ENCODE data around the gene LHFPL2.

The LHFPL2 gene

DNA sequence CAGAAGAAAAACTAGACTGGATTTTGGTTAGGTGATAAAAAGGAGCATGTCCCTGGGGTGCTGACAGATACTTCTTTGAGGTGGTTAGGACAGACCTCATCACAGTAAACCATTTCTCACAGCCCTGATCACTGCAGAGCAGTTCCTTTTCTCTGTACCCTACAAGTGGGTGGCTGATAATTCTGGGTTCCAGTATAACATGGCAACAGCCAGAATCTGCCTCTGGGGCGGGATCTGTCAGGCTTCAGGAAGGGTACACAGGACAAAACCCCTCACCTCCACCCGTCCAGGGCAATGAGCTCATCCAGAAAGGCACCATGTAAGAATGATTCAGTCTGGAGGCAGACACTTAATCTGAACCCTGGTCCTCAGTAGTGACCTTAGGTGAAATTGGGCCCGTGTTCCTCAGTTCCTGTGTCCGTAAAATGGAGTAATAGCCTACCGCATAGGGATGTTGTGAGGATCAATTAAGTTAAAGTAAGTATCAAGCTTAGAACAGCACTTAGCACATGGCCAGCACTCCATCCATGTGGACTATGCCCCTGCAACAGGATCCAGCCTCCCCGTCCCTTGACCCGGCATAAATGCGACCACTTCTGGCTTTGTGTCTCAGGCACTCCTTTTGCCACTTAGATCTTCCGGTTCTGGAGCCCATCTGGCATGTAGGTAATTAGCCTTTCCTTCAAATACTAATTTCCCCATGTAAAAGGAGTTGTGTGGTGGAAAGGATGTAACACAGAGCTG, 129.2 kb downstream of the LHFPL2 start:
- DNase-seq (ENCODE audit: low read depth): no peak

DNA sequence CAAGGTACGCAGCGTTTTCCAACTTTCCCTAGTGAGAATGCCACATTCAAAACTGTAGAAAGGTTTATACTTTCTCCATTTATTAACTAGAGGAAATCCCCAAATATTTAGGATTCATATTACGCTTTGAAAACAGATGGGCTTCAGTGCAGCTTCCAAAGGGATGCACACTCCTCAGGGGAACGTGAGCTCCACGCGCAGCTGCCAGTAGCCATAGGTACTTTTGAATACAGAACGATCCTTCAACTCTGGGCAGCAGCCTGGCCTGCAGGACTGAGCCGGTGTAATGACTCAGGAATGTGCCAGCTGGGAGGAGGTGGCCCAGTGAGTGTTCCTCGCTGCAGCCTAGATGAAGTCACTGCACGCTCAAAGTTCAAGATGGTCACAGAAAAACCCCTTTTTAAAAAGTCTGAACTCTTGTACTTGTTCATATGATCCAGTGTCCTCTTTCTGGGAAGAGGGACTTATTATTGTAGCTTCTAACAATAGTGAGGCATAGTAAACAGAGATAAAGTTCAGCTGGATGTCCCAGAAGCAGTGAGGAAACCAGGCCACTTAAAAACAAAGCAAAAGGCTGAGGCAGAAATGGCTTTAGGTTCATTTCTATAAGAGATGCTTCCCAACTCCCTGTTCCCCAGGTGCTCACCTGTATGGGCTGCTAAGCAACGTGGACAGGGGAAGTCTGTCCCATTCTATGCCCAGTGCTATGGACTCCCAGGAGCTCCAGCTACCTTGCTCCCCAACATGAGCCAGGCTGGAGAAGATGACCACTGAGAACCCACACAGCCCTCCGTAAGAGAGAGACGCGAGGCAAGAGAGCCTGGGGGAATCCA, 130.0 kb downstream of the LHFPL2 start:
- DNase-seq (ENCODE audit: low read depth): peak; percentile 72

DNA sequence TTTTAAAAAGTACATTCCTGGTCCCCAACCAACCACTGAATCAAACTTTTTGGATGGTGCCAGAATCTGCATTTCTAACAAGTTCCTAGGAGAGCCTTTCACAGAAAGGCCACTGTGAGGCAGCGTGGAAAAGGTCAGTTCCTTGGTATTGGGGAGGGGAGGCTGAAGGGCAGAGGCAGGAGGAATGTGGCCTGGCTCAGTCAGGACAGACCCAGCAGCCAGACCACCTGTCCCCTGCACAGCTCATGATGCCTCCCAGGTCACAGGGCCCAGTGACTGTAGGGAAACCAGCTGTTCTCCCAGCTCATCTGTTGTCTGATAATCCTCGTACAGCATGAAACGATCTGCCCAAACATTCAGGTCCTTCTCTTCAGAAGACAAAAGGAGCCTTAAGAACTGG, 132.9 kb downstream of the LHFPL2 start:
- DNase-seq (ENCODE audit: low read depth): no peak

DNA sequence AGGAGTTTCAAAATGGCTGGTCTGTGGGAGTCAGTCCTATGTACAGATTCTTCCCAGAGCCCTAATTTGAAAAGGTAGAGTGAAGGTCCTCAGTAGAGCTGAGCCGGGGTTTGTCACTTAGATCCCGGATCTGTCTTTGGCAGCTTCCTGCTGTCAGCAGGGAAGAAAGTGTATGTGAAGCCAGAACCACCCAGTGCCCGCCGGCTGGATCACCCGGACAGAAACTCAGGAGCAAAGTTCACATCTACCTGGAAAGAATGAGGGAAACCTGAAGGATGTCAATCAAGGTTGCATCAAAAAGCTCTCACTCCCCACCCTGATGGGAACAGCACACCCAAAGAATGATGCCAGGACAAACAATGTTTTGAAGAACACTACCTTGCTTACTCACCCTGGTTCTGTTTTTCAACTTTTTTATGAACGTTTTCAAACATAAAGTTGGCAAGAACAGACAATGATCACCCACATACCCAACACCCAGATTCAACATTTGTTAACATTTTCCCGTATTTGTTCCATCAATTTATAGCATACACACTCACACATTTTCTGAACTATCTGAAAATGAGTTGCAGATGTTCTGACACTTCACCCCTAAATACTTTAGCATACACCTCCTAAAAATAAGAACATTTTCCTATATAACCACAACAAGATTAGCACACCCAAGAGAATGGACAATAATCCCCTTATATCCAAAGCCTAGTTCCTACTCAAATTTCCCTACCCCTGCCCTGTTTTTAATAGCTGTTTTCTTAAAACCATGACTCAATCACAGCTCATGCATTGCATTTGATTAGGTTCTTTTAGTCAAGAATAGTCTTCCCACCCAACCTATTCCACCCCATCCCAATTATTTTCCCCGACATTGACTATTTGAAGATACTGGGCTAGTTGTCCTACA, 133.9 kb downstream of the LHFPL2 start:
- DNase-seq (ENCODE audit: low read depth): no peak

DNA sequence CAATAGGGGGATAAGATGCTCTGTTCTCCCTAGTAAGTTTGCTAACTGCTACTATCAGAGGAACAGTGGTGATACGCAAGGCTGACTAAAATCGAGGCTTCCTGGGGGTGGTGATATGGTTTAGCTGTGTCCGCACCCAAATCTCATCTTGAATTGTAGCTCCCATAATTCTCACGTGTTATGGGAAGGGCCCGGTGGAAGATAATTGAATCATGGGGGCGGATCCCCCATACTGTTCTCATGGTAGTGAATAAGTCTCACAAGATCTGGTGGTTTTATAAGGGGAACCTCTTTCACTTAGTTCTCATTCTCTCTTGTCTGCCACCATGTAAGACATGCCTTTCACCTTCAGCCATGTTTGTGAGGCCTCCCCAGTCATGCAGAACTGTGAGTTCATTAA, 135.1 kb downstream of the LHFPL2 start:
- DNase-seq (ENCODE audit: low read depth): no peak

DNA sequence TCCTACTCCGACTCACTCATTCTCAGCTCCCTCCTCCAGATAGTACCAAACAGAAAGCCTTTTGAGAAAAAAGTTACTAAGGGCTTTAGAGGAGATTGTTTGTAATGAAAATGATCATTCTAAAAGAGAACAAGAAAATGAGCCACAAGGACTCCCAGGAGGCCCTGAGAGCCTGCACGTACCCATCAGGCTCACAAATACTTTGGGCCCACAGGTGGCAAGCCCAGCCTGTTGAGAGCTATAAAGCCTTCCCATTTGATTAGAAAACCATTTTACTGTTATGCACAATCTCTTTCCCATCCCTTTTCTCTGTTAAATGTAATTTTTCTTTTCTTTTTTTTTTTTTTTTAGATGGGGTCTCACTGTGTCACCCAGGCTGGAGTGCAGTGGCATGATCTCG, 136.1 kb downstream of the LHFPL2 start:
- no peak for DNase-seq (ENCODE audit: low read depth)

DNA sequence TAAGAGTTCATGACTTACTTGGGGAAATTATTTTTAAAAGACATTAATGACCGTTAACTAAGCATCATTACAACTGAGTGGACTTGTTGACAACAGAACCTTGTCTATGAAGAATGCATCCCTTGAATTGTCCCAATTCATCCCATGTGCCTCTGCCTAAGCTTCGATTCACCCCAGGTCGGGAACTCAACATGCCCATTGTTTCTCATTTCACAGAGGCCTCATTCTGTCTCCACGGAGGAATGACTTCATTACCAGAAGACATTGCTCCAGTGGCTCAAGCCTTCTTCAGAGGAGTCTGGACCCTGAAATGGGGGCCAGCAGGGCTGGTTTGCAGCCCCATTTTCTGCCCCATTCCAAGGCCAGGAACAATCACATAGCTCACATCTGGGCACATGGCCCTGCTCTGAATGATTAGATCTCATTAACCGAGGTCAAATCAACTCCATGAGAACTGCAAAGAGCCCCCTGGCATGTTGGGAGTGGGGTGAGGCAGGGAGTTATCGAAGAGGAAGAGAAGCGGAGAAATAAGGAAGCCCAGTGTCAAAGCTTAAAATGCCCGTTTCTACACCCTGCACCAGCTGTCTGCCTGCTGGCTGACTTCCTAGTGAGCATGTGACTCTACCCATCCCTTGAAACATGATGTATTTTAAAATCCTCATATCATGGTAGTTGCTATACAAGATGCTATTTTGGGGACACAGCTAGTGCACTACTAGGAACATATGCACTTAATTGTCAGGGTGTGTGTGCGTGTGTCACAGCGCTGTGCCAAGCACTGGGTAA, 137.3 kb downstream of the LHFPL2 start:
- DNase-seq (ENCODE audit: low read depth): no peak

DNA sequence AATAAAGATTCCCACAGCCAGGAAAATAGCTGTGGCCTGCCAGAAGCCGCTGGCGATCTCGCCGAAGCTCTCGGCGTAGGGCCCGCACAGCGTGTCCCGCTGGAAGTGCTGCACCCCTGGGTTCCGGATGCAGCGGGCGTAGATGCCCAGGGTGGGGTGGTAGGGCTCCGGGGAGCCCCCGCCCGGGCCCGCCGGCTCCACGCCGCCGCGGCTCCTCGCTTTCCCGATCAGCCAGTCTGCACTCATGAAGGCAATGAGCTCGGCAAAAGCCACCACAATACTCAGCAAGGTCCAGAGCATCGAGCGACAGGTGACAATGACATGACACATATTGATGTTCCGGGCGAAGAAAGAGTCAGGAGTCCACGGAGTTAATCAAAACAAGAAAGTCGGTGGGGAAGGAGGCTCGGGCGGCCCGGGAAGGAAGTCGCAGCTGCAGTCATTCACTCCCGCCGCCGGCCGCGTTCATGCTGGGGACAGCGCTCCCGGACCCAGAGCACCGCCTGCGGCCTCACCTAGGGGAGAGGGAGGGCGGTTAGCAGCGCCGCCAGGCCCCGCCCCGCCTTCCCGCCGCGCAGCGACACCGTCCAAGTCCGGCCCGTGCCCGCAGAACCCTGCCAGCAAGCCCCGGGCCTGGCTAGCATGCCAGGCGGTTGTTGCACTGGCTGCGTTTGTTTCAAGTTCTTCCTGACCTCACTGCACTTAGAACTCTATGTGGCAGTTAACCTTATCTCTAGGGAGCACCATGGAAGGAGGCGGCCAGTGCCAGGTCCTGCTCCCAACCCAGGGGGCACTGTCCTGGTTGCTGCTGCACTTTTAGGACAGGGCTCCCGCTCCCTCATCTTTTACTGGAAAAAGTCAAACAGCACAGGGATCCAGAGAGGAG, 138.4 kb downstream of the LHFPL2 start:
- DNase-seq (ENCODE audit: low read depth): no peak

DNA sequence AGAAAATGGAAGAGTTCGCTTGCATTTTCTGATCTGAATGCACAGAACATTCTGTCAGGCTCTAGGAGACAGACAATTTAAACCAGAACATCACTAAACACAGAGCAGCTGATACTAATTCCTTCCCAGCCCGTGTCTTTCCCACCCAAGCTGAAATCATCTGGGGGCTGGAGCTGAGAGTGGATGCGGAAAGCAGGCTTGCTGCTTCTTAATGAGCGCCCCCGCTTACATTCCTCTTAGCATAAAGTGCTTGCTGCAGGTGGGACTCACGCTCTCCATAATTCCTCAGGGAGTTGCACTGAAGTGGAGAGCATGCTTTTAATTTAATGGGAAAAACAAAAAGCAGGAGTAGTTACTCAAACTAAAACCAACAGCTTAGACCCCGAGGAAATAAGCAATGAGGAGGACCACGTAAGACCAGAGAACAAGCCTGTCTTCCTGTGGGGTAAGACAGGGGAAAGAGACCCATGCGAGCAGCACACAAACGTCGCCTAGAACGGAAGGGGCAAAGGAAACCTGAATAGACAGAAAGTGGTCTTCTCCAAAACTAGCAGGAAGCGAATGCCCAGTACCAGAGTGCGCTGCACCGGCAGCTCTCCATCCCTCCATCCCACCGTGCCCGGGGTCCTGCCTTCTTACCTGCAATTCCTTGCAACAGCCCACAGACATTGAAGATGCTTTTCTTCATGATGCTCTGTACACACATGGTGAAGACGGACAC, 139.3 kb downstream of the LHFPL2 start:
- DNase-seq (ENCODE audit: low read depth): no peak

DNA sequence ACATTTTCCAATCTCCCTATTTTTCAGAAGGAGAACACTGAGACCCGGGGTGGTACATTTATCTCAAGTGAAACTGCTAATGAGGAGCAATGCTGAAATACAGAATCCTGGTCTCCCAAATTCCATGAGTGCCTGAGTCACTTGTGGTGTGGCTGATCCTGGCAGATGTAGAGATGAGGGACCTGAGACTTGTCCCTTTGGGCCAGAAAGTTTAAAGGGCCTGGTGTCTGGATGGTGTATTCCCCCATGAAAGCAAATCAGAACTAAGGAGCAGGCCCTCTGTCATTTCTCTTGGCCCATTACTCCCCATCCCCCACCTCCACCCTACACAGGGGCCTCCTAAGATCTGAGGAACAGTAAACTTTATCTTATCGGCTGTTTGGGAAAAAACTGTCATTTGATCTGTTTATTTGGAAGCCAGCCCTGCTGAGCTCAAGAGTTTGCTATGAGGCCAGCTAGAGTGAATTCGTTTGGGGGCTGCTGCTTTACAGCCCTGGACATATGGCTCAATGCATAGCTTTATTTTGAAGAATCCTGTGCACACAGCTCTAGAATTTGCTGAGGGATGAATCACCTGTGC, 140.3 kb downstream of the LHFPL2 start:
- no peak for DNase-seq (ENCODE audit: low read depth)

DNA sequence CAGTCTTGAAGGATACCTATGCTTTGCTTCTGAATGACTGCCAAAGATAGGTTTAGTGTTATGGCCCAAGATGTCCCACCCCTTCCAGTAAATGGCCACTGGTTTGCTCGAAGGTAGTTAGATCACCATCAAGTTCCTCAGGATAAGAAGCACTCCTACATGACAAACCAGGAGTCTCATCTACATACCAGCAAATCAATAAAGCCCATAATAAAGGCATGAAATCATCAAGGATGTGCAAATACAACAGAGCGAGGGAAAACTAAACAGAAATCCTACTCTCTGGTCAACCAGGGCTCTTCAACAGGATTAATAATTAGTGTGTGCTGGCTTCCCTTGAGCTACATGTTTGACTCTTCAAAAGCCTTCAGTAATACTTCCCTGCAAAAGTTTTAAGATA, 141.0 kb downstream of the LHFPL2 start:
- no peak for DNase-seq (ENCODE audit: low read depth)

DNA sequence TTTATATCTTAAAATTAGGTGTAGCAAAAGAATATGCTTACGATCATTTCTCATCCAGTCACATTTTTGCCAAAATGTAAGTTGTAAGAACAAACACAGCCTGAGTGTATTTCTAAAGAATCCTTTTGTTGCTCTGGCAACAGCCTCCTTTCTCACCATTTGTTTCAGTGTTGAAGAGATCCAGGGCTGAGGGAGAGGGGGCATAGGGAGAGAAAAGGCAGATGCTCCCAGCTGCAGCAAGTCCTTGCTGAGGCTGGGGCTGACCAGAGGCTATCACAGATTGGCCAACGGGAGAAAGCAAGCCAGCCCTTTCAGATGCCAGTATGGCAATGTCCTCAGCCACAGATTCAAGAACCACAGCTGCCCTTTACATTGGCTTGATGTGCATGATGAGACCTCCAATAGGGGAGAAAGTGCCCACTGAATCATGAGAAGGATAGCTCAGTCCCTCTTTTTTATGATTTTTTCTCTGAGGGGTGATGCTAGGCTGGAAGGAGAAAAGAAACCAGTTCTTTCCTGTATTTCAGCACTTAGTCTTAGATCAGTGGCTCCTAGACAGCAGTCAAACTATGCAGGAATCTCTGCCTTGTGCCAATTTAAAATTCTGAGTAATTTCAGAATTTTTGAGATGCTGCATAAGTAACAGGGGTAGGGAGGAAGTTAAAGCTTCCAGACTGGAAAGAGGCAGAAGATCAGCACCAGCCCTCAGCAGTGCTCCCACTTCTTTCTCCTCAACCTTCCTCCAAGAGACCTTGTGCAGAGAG, 142.1 kb downstream of the LHFPL2 start:
- DNase-seq (ENCODE audit: low read depth): no peak

DNA sequence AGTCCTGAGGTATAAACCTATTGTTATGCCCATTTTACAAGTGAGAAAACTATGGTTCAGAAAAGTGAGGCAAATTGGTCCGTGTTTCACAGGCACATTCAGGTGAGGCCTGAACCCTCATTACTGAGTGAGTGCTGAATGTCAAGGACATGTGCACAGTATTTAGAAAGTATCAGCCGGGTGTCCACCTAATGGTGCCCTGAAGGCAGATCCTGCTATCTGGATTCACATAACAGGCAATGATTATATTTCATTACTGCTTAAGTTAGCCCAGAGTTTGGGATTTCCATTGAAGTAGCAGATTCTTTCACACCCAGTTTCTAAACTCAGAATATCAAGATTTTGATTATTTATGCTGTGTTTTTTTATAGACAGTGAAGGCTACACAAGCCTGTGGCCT, 142.7 kb downstream of the LHFPL2 start:
- DNase-seq (ENCODE audit: low read depth): no peak

DNA sequence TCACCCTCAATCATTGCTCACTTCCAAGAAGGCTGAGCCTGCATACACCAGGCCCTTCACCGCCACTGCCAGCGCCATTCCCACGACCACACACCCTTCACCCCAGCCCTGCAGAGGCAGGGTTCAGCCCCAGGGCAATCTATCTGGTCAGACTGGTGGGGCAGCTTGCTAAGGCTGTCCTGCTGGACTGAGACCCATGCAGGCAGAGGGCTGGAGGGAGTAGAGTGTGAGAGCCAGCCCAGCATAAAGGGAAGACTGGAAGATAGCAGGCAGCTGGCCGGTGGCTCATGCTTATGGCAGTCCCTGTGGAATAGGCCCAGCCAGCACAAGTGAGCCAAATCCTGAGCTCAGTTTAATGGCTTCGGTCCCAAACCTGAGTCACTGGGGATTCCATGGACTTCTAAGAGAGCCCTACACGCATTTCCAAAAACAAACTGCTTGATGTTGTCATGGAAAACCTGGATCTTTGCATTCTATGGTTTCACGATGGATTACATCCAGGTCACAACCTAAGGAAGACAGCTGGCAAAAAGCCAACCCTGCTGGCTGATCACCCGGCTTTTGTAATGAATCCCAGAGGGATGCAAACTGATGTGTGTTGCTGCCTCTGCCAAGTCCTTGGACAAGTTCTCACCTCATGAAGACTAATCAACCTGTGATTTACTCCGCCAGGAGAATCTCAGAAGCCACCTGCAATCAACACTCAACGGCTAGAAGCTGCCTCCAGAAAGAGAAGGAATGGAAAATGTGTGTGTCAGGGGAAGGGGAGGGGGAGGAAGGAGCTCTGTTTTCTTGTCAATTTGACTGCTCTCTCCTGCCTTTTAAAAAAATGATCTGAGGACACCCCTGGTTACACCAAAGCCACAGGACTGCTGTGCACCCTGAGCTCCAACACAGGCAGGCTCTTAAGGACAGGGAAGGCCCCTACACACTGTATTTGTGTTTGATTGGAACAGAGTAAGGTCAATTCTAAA, 143.6 kb downstream of the LHFPL2 start:
- peak; percentile 99 for DNase-seq (ENCODE audit: low read depth)

DNA sequence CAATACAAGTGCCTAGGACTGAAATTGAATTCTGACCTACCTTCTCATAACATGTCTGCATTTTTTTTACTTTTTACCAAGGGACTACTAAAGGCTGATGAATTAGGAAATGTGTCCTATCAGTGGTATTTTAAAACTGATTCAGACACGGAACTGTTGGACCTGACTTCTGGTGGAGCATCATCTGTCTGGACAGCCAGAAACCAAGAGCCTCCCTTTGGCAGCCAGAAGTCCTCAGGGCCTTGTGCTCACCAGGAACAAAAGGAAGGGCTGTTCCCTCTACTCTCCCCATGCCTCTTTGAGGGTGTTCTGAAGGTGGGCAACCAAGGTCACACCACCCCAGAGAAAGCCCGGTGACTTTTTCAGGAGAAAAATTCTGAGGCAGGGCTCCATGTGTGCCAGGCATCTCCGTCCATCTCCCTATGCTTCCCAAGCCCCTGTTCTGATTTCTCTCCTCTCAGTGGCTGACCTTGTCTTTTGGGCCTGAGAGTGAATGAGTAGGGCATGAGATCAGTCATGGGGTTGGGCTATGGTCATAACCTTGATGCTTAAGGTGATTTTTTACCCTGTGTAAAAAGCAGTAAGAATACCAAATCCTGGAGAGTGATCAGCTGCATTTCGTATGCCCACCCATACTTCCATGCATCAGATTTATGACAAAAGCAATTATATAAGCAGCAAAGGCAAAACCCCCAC, 144.5 kb downstream of the LHFPL2 start:
- no peak for DNase-seq (ENCODE audit: low read depth)

DNA sequence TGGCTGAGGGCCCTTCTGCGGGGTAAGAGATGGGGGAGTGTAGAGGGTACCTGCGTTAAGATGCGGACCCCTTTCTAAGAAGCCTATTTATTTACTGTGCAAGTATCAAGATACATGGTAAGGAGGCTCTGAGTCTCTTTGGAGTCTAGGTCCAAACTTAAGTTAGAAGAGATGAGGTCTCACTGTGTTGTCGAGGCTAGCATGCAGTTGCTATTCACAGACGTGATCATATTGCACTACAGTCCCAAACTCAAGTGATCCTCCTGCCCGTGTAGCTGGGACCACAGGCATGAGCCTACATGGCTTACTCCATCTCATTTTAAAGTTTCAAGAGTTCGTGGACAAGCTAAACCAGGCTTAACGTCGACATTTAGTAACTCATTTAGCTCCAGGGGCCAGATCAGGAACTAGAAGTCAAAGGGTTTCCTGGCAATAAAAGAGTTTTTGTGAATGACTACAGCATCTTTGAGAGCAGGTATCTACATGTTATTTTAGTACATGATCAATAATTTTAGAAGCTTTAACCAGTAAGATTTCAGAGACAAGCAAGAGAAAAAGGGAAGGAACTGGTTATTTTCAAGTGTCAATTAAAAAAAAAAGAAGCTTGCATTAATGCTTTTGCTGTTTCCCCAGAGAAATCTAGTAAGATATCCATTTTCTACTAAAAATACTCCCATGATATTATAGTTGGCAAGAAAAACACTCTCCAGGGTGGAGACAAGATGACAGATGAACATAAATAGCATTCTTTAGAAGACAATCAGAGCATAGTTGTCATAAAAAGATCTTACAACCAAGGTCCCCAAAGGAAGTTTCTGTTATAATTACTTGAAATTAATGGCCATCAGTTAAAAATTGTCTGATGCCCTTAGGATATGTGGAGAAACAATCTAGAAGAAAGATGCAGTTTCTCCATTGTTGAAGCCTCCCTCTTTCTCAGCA, 146.9 kb downstream of the LHFPL2 start:
- peak; percentile 57 for DNase-seq (ENCODE audit: low read depth)
